ENCODE data around the gene STK31. TPM values are rescaled to one million over a fixed set of nuclear protein-coding genes. Genes with fewer than 3 reads are reported as not detected.

STK31 gene
- total and polyA plus RNA-seq, 10 of the 15 experiments (the other 5 are each of a cell fraction or from before 2014, with no cell fraction given): 0.08 to 0.49 (median 0.17) TPM; not detected in 1

DNA sequence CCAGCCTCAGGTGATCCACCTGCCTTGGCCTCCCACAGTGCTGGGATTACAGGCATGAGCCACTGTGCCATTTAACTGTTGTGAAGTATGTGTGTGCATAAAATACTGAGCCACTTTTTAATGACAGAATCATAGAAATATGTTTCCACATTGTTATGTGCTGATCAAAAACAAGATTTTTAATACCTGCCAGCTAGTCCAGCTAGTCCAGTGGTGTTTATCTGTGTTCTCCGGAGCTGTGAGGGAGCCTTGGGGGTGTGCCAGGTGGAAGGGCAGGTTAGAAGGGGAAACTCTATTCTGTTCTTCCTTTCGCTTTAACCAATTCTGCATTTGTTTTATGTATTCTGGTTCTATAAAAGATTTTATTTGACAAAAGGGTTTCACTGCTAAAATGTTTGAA, 23.0 kb upstream of the STK31 start:
- Histone ChIP-seq H3K4me2 (ENCODE audit: control insufficient read depth, insufficient read depth) (no peak overlapping the region), H3K27me3 (replicated peaks in 1 of 2; ENCODE audit: control insufficient read depth in 2 of 2, insufficient read depth in 2 of 2, low read length in 1 of 2) (no peaks in the 10 kb centered on the region), H3K4me1 (ENCODE audit: control insufficient read depth, insufficient read depth, low read length) (no peaks in the 10 kb centered on the region; the same call in 1 of the 2 replicates), H3K9ac (ENCODE audit: control insufficient read depth, insufficient read depth, low read length) (no peak overlapping the region), H3K79me2 (ENCODE audit: control insufficient read depth, insufficient read depth, low read length) (no peaks in the 10 kb centered on the region), H2AFZ (ENCODE audit: control insufficient read depth, low read depth, low read length) (no peak overlapping the region), H4K20me1 (ENCODE audit: control insufficient read depth, insufficient read depth) (no peaks in the 10 kb centered on the region), H3K36me3 (ENCODE audit: control insufficient read depth in 2 of 2, insufficient read depth in 2 of 2, low read length in 1 of 2) (no peaks in the 10 kb centered on the region; a peak in 3 of 4 replicates), H3K27ac (ENCODE audit: control insufficient read depth, insufficient read depth) (no peak overlapping the region), H3K9me3 (replicated peaks; ENCODE audit: control insufficient read depth, insufficient read depth, low read length) (no peaks in the 10 kb centered on the region), H3K4me3 (no peak overlapping the region)
- in situ Hi-C loops (cut with MboI) (no loop called here), intact Hi-C loops (cut with micrococcal nuclease; ENCODE audit: unreplicated experiment) (no loop called here)
- ATAC-seq: no peak
- 100% methylated on average over 2 of the region's 2 CpGs for WGBS (ENCODE audit: insufficient coverage, insufficient replicate concordance, low lambda C conversion rate, missing lambda C conversion rate)
- DNase-seq (ENCODE audit: low read depth, low spot score): no peak
- ChIA-PET RAD21 (ENCODE audit: unreplicated experiment) (interaction anchor here (1.3 kb wide), 1 partner anchor 10 kb away, joined by 5 read pairs; no protein-coding TSS in a partner anchor), CTCF (interaction anchor here (1.1 to 11.3 kb wide), 2 partner anchors 9 to 414 kb away, joined by 3 to 123 read pairs; no protein-coding TSS in a partner anchor), SMC1A (ENCODE audit: uncharacterized antibody, unreplicated experiment) (interaction anchor here (0.7 to 2.9 kb wide), 7 partner anchors 10 to 329 kb away, joined by 3 to 10 read pairs (median 3); no protein-coding TSS in a partner anchor), POLR2A (interaction anchor here (0.7 to 0.9 kb wide), 3 partner anchors 89 to 719 kb away, joined by 3 to 9 read pairs (median 4); no protein-coding TSS in a partner anchor)
- no peak for FAIRE-seq
- no TSS peak for BruUV-seq (replicated peaks)
- TF ChIP-seq NFYB (IDR thresholded peaks at IDR 0.05; ENCODE audit: insufficient read depth, low read depth, low read length) (no peak), MTA2 (IDR thresholded peaks at IDR 0.05; ENCODE audit: low read depth) (no peak), TCF7 (IDR thresholded peaks at IDR 0.05; ENCODE audit: borderline replicate concordance) (no peak), SMAD5 (IDR thresholded peaks at IDR 0.05; ENCODE audit: low read depth) (no peak), MYC (IDR thresholded peaks at IDR 0.05; ENCODE audit: insufficient read depth, insufficient read length, insufficient replicate concordance, low read length, severe bottlenecking) (no peak), POLR2AphosphoS2 (IDR thresholded peaks at IDR 0.05; ENCODE audit: low read depth, low read length) (no peak), RCOR1 (conservative IDR thresholded peaks at IDR 0.05; ENCODE audit: low read depth, low read length) (no peak), TARDBP (IDR thresholded peaks at IDR 0.05; ENCODE audit: borderline replicate concordance) (no peak), STAT1 (conservative IDR thresholded peaks at IDR 0.05) (no peak), FOS (IDR thresholded peaks at IDR 0.05; ENCODE audit: borderline replicate concordance, extremely low read depth, insufficient read length) (no peak)
- TF ChIP-seq, protein P1, sequence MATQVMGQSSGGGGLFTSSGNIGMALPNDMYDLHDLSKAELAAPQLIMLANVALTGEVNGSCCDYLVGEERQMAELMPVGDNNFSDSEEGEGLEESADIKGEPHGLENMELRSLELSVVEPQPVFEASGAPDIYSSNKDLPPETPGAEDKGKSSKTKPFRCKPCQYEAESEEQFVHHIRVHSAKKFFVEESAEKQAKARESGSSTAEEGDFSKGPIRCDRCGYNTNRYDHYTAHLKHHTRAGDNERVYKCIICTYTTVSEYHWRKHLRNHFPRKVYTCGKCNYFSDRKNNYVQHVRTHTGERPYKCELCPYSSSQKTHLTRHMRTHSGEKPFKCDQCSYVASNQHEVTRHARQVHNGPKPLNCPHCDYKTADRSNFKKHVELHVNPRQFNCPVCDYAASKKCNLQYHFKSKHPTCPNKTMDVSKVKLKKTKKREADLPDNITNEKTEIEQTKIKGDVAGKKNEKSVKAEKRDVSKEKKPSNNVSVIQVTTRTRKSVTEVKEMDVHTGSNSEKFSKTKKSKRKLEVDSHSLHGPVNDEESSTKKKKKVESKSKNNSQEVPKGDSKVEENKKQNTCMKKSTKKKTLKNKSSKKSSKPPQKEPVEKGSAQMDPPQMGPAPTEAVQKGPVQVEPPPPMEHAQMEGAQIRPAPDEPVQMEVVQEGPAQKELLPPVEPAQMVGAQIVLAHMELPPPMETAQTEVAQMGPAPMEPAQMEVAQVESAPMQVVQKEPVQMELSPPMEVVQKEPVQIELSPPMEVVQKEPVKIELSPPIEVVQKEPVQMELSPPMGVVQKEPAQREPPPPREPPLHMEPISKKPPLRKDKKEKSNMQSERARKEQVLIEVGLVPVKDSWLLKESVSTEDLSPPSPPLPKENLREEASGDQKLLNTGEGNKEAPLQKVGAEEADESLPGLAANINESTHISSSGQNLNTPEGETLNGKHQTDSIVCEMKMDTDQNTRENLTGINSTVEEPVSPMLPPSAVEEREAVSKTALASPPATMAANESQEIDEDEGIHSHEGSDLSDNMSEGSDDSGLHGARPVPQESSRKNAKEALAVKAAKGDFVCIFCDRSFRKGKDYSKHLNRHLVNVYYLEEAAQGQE (IDR thresholded peaks at IDR 0.05; ENCODE audit: low read depth, low read length): no peak
- TF ChIP-seq, protein P2, sequence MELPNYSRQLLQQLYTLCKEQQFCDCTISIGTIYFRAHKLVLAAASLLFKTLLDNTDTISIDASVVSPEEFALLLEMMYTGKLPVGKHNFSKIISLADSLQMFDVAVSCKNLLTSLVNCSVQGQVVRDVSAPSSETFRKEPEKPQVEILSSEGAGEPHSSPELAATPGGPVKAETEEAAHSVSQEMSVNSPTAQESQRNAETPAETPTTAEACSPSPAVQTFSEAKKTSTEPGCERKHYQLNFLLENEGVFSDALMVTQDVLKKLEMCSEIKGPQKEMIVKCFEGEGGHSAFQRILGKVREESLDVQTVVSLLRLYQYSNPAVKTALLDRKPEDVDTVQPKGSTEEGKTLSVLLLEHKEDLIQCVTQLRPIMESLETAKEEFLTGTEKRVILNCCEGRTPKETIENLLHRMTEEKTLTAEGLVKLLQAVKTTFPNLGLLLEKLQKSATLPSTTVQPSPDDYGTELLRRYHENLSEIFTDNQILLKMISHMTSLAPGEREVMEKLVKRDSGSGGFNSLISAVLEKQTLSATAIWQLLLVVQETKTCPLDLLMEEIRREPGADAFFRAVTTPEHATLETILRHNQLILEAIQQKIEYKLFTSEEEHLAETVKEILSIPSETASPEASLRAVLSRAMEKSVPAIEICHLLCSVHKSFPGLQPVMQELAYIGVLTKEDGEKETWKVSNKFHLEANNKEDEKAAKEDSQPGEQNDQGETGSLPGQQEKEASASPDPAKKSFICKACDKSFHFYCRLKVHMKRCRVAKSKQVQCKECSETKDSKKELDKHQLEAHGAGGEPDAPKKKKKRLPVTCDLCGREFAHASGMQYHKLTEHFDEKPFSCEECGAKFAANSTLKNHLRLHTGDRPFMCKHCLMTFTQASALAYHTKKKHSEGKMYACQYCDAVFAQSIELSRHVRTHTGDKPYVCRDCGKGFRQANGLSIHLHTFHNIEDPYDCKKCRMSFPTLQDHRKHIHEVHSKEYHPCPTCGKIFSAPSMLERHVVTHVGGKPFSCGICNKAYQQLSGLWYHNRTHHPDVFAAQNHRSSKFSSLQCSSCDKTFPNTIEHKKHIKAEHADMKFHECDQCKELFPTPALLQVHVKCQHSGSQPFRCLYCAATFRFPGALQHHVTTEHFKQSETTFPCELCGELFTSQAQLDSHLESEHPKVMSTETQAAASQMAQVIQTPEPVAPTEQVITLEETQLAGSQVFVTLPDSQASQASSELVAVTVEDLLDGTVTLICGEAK (IDR thresholded peaks at IDR 0.05; ENCODE audit: borderline replicate concordance): no peak
- TF ChIP-seq, protein P3, sequence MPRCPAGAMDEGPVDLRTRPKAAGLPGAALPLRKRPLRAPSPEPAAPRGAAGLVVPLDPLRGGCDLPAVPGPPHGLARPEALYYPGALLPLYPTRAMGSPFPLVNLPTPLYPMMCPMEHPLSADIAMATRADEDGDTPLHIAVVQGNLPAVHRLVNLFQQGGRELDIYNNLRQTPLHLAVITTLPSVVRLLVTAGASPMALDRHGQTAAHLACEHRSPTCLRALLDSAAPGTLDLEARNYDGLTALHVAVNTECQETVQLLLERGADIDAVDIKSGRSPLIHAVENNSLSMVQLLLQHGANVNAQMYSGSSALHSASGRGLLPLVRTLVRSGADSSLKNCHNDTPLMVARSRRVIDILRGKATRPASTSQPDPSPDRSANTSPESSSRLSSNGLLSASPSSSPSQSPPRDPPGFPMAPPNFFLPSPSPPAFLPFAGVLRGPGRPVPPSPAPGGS (IDR thresholded peaks at IDR 0.05; ENCODE audit: borderline replicate concordance, insufficient read depth, low read depth, low read length, poor library complexity, severe bottlenecking): no peak

Measured in GM12878 (cell line).